Karpas-422 (cell line): ENCODE measurements around the gene BTBD3. TPM values are rescaled to one million over a fixed set of nuclear protein-coding genes. Genes with fewer than 3 reads are reported as not detected.

Experiments used
- DNase-seq: peaks from one replicate; pipeline ENCODE4 v3.0.0-alpha.2; 2015
- H2AFZ ChIP-seq: fragments of 200-600 bp; sonication (generic); 2 replicates; pipeline ENCODE4 v1.6.1; 2014; ENCODE audit warnings: antibody characterized with exemption, low read length, mixed read lengths
- H3K27ac ChIP-seq: fragments of 200-600 bp; sonication (generic); 2 replicates; pipeline ENCODE4 v1.5.1; 2014; ENCODE audit warnings: mild to moderate bottlenecking, low read length, moderate library complexity
- H3K27me3 ChIP-seq: fragments of 200-600 bp; sonication (generic); 2 replicates; pipeline ENCODE4 v1.6.1; 2014; ENCODE audit warnings: low read length, mixed read lengths
- H3K36me3 ChIP-seq: fragments of 200-600 bp; sonication (generic); 2 replicates; pipeline ENCODE4 v1.6.1; 2014; ENCODE audit warnings: low read length, mixed read lengths; ENCODE audit not compliant: insufficient read depth
- H3K4me1 ChIP-seq: fragments of 200-600 bp; sonication (generic); 2 replicates; pipeline ENCODE4 v1.6.1; 2014; ENCODE audit warnings: mild to moderate bottlenecking, low read length, mixed read lengths
- H3K4me2 ChIP-seq: fragments of 200-600 bp; sonication (generic); 2 replicates; pipeline ENCODE4 v1.6.1; 2014; ENCODE audit warnings: low read length, low read depth, mild to moderate bottlenecking; ENCODE audit not compliant: poor library complexity, severe bottlenecking
- H3K4me3 ChIP-seq: fragments of 200-600 bp; sonication (generic); 2 replicates; pipeline ENCODE4 v1.5.1; 2014; ENCODE audit warnings: mild to moderate bottlenecking, antibody characterized with exemption, low read length, mixed read lengths
- H3K79me2 ChIP-seq: fragments of 200-600 bp; sonication (generic); 2 replicates; pipeline ENCODE4 v1.6.1; 2014; ENCODE audit warnings: mild to moderate bottlenecking, low read length, mixed read lengths
- H3K9ac ChIP-seq: fragments of 200-600 bp; sonication (generic); 2 replicates; pipeline ENCODE4 v1.6.0; 2014; ENCODE audit warnings: low read length
- H3K9me2 ChIP-seq: fragments of 200-600 bp; sonication (generic), shearing (Covaris generic); replicated peaks from 2 replicates; pipeline ENCODE4 v1.6.0; 2014; ENCODE audit warnings: mild to moderate bottlenecking, low read length, moderate library complexity; ENCODE audit not compliant: insufficient read depth
- H3K9me3 ChIP-seq: fragments of 300-700, 200-600 bp; sonication (generic); 2 replicates; pipeline ENCODE4 v1.6.1; 2014; ENCODE audit warnings: low read length, mixed read lengths
- H4K20me1 ChIP-seq: fragments of 200-600 bp; sonication (generic); 2 replicates; pipeline ENCODE4 v1.6.1; 2014; ENCODE audit warnings: mild to moderate bottlenecking, antibody characterized with exemption, low read length, low read depth; ENCODE audit not compliant: insufficient read depth
- total RNA-seq: library from RNA; depleted of rRNA; stranded (reverse); fragments of >200 nt; shearing (Covaris generic); gene quantifications from 2 replicates; pipeline ENCODE4 v1.2.3, GENCODE V29; 2014; ENCODE audit warnings: low replicate concordance

The BTBD3 gene
- total RNA-seq, 1 experiment from 2014 or later = not detected

- no peak overlapping the region for H2AFZ ChIP-seq
Observed at GRCh38 chr20:11919581-11919980, 1.9 kb downstream of the BTBD3 start.

GRCh38 chr20:11920083-11920482 lies 2.4 kb downstream of the BTBD3 start:
- Histone ChIP-seq H3K27ac (no peak overlapping the region), H3K27me3 (no peaks in the 10 kb centered on the region), H3K9ac (no peak overlapping the region), H3K4me1 (no peaks in the 10 kb centered on the region), H3K79me2 (no peaks in the 10 kb centered on the region), H4K20me1 (no peaks in the 10 kb centered on the region), H3K9me3 (peaks cover 12% of the 10 kb centered on the region), H3K9me2 (no peaks in the 10 kb centered on the region), H2AFZ (no peak overlapping the region), H3K4me2 (no peak overlapping the region), H3K4me3 (no peak overlapping the region), H3K36me3 (no peaks in the 10 kb centered on the region)
- no peak for DNase-seq

More at GRCh38 chr20:11919581-11919980, 1.9 kb downstream of the BTBD3 start:
- Histone ChIP-seq H3K27ac (no peak overlapping the region), H3K36me3 (no peaks in the 10 kb centered on the region), H3K4me1 (no peaks in the 10 kb centered on the region), H3K4me3 (no peak overlapping the region), H3K9me2 (no peaks in the 10 kb centered on the region), H3K9ac (no peak overlapping the region), H3K4me2 (no peak overlapping the region), H3K79me2 (no peaks in the 10 kb centered on the region), H4K20me1 (no peaks in the 10 kb centered on the region), H3K9me3 (peaks cover 8% of the 10 kb centered on the region; the same call in 1 of the 2 replicates), H3K27me3 (no peaks in the 10 kb centered on the region)
- DNase-seq = no peak

GRCh38 chr20:11921321-11921720 lies 3.6 kb downstream of the BTBD3 start:
- Histone ChIP-seq H3K9me2 (no peaks in the 10 kb centered on the region), H3K27ac (no peak overlapping the region), H3K9ac (no peak overlapping the region), H3K27me3 (no peaks in the 10 kb centered on the region), H3K36me3 (no peaks in the 10 kb centered on the region), H3K4me1 (no peaks in the 10 kb centered on the region), H3K9me3 (peaks cover 11% of the 10 kb centered on the region), H2AFZ (no peak overlapping the region), H4K20me1 (no peaks in the 10 kb centered on the region), H3K4me2 (no peak overlapping the region), H3K4me3 (no peak overlapping the region), H3K79me2 (no peaks in the 10 kb centered on the region)
- DNase-seq = no peak

GRCh38 chr20:11922561-11922960 lies 4.9 kb downstream of the BTBD3 start:
- H3K4me3 ChIP-seq = no peak overlapping the region
- DNase-seq = no peak
- no peak overlapping the region for H2AFZ ChIP-seq
- H3K36me3 ChIP-seq = no peaks in the 10 kb centered on the region
- no peaks in the 10 kb centered on the region for H3K4me1 ChIP-seq
- no peak overlapping the region for H3K4me2 ChIP-seq
- H3K9me2 ChIP-seq = 0 out of 2 replicates have a peak, but pooled peaks cover 3% of the 10 kb centered on the region
- H3K27me3 ChIP-seq = no peaks in the 10 kb centered on the region
- H4K20me1 ChIP-seq = no peaks in the 10 kb centered on the region
- no peak overlapping the region for H3K9ac ChIP-seq
- peaks cover 14% of the 10 kb centered on the region for H3K9me3 ChIP-seq
- no peak overlapping the region for H3K27ac ChIP-seq
- no peaks in the 10 kb centered on the region for H3K79me2 ChIP-seq

GRCh38 chr20:11924923-11925322 lies 7.2 kb downstream of the BTBD3 start:
- H3K9ac ChIP-seq = no peak overlapping the region
- H3K27ac ChIP-seq = no peak overlapping the region
- DNase-seq = no peak
- H3K27me3 ChIP-seq = no peaks in the 10 kb centered on the region
- H3K4me3 ChIP-seq = no peak overlapping the region
- H4K20me1 ChIP-seq = no peaks in the 10 kb centered on the region
- no peaks in the 10 kb centered on the region for H3K36me3 ChIP-seq
- no peaks in the 10 kb centered on the region for H3K4me1 ChIP-seq
- H3K9me3 ChIP-seq = peaks cover 16% of the 10 kb centered on the region
- H3K4me2 ChIP-seq = no peak overlapping the region
- H3K79me2 ChIP-seq = no peaks in the 10 kb centered on the region
- no peak overlapping the region for H2AFZ ChIP-seq
- H3K9me2 ChIP-seq = 0 out of 2 replicates have a peak, but pooled peaks cover 7% of the 10 kb centered on the region

GRCh38 chr20:11926292-11926998 lies 8.8 kb downstream of the BTBD3 start:
- Histone ChIP-seq H2AFZ (no peak overlapping the region), H3K27ac (no peak overlapping the region), H3K4me1 (no peaks in the 10 kb centered on the region), H3K4me3 (no peak overlapping the region), H3K36me3 (no peaks in the 10 kb centered on the region), H3K79me2 (no peaks in the 10 kb centered on the region), H3K4me2 (no peak overlapping the region), H3K9me3 (peaks cover 21% of the 10 kb centered on the region), H3K9me2 (0 out of 2 replicates have a peak, but pooled peaks cover 7% of the 10 kb centered on the region), H4K20me1 (no peaks in the 10 kb centered on the region), H3K9ac (no peak overlapping the region), H3K27me3 (no peaks in the 10 kb centered on the region)
- DNase-seq = no peak

- Histone ChIP-seq H2AFZ (no peak overlapping the region), H3K9me3 (peaks cover 20% of the 10 kb centered on the region), H3K4me1 (no peaks in the 10 kb centered on the region), H3K27me3 (no peaks in the 10 kb centered on the region), H3K4me3 (no peak overlapping the region), H3K79me2 (no peaks in the 10 kb centered on the region), H4K20me1 (no peaks in the 10 kb centered on the region), H3K9me2 (0 out of 2 replicates have a peak, but pooled peaks cover 7% of the 10 kb centered on the region), H3K4me2 (no peak overlapping the region), H3K36me3 (no peaks in the 10 kb centered on the region), H3K27ac (no peak overlapping the region), H3K9ac (no peak overlapping the region)
- no peak for DNase-seq
Observed at GRCh38 chr20:11929947-11930346, 12.3 kb downstream of the BTBD3 start.

GRCh38 chr20:11935212-11936154 lies 17.8 kb downstream of the BTBD3 start:
- no peaks in the 10 kb centered on the region for H3K79me2 ChIP-seq
- no peaks in the 10 kb centered on the region for H3K4me1 ChIP-seq
- H4K20me1 ChIP-seq = no peaks in the 10 kb centered on the region
- H3K9me2 ChIP-seq = no peaks in the 10 kb centered on the region
- H3K4me3 ChIP-seq = no peak overlapping the region
- DNase-seq = no peak
- no peak overlapping the region for H3K9ac ChIP-seq
- H3K27ac ChIP-seq = no peak overlapping the region
- no peak overlapping the region for H3K4me2 ChIP-seq
- H3K9me3 ChIP-seq = peaks cover 10% of the 10 kb centered on the region
- no peaks in the 10 kb centered on the region for H3K27me3 ChIP-seq
- no peak overlapping the region for H2AFZ ChIP-seq
- no peaks in the 10 kb centered on the region for H3K36me3 ChIP-seq
